CD14-positive monocyte (primary cell): ENCODE data around the gene KIF16B. TPM values are rescaled to one million over a fixed set of nuclear protein-coding genes. Genes with fewer than 3 reads are reported as not detected.
A peak's percentile ranks its signal among the peaks of the same experiment; 100 is the strongest.

Source experiments
- DNase-seq, 3 donors: peaks; one replicate each; pipeline ENCODE4 v3.0.0-alpha.2; 2011 to 2022
- H2AFZ ChIP-seq: 2 replicates; pipeline ENCODE4 v1.6.0; 2012; ENCODE audit warnings: mild to moderate bottlenecking, low read depth, low read length, inconsistent platforms; ENCODE audit not compliant: insufficient read depth, poor library complexity, severe bottlenecking
- H3K27ac ChIP-seq, 2 donors: 1 replicate in 1 of 2; 2 replicates in 1 of 2; pipeline ENCODE4 v1.5.1; 2012 to 2013; ENCODE audit warnings: low read length in 2 of 2, control low read depth in 1 of 2, inconsistent platforms in 1 of 2, low read depth in 1 of 2, mild to moderate bottlenecking in 1 of 2
- H3K27me3 ChIP-seq, 2 donors: one replicate each; pipeline versions ENCODE4 v1.6.0 to v1.6.1; 2011 to 2013; ENCODE audit warnings: low read length in 2 of 2; ENCODE audit not compliant: control insufficient read depth in 2 of 2, insufficient read depth in 2 of 2
- H3K36me3 ChIP-seq, 2 donors: replicated peaks in 1 of 2; 1 replicate in 1 of 2; 2 replicates in 1 of 2; pipeline versions ENCODE4 v1.5.1 to v1.6.1; 2012 to 2013; ENCODE audit warnings: low read length in 2 of 2, control low read depth in 1 of 2, inconsistent platforms in 1 of 2, mild to moderate bottlenecking in 1 of 2; ENCODE audit not compliant: insufficient read depth in 2 of 2, control insufficient read depth in 1 of 2
- H3K4me1 ChIP-seq, 2 donors: 1 replicate in 1 of 2; 2 replicates in 1 of 2; pipeline versions ENCODE4 v1.5.1 to v1.6.1; 2012 to 2013; ENCODE audit warnings: low read length in 2 of 2, control low read depth in 1 of 2, inconsistent platforms in 1 of 2, mild to moderate bottlenecking in 1 of 2, moderate library complexity in 1 of 2; ENCODE audit not compliant: insufficient read depth in 2 of 2, control insufficient read depth in 1 of 2
- H3K4me2 ChIP-seq: replicated peaks from 2 replicates; pipeline ENCODE3; 2012; ENCODE audit warnings: low read length, moderate library complexity, mild to moderate bottlenecking; ENCODE audit not compliant: poor library complexity, severe bottlenecking; ENCODE audit errors: extremely low read depth
- H3K4me3 ChIP-seq, 3 experiments: fragments of 200-600 bp in 1 of 3; sonication (generic) in 1 of 3; replicated peaks in 1 of 3; 1 replicate in 2 of 3; 2 replicates in 1 of 3; pipeline ENCODE4 v1.5.1; 2011 to 2013; ENCODE audit warnings: low read length in 3 of 3, mild to moderate bottlenecking in 3 of 3, control low read depth in 2 of 3, low read depth in 2 of 3, inconsistent platforms in 1 of 3, moderate library complexity in 1 of 3
- H3K79me2 ChIP-seq: 2 replicates; pipeline ENCODE4 v1.6.0; 2012; ENCODE audit warnings: mild to moderate bottlenecking, control low read depth, inconsistent platforms, low read length, moderate library complexity; ENCODE audit not compliant: insufficient read depth
- H3K9ac ChIP-seq: 2 replicates; pipeline ENCODE4 v1.6.0; 2017; ENCODE audit warnings: low read length, mild to moderate bottlenecking; ENCODE audit not compliant: insufficient read depth, poor library complexity, severe bottlenecking
- H3K9me3 ChIP-seq, 2 donors: replicated peaks in 1 of 2; 1 replicate in 1 of 2; 2 replicates in 1 of 2; pipeline versions ENCODE4 v1.5.1 to v1.6.1; 2012 to 2013; ENCODE audit warnings: low read length in 2 of 2, control low read depth in 1 of 2; ENCODE audit not compliant: control insufficient read depth in 1 of 2, insufficient read depth in 1 of 2
- H4K20me1 ChIP-seq: 2 replicates; pipeline ENCODE4 v1.6.0; 2012; ENCODE audit warnings: mild to moderate bottlenecking, low read length, control low read depth, moderate library complexity; ENCODE audit not compliant: insufficient read depth
- H3K27ac Mint-ChIP-seq, 7 donors: one replicate each; pipeline ENCODE4 v1.8.0; 2020; ENCODE audit warnings: mild to moderate bottlenecking in 7 of 7, mixed read lengths in 7 of 7, moderate library complexity in 6 of 7, inconsistent platforms in 2 of 7
- H3K27me3 Mint-ChIP-seq, 3 donors: one replicate each; pipeline ENCODE4 v1.8.0; 2021 to 2022; ENCODE audit warnings: low read depth in 3 of 3, mild to moderate bottlenecking in 3 of 3, mixed read lengths in 3 of 3, moderate library complexity in 3 of 3, inconsistent platforms in 1 of 3
- H3K36me3 Mint-ChIP-seq, 2 donors: one replicate each; pipeline ENCODE4 v1.8.0; 2020; ENCODE audit warnings: mixed read lengths in 2 of 2, inconsistent platforms in 1 of 2, mild to moderate bottlenecking in 1 of 2
- H3K4me1 Mint-ChIP-seq: one replicate; pipeline ENCODE4 v1.8.0; 2020; ENCODE audit warnings: mild to moderate bottlenecking, mixed read lengths
- H3K4me3 Mint-ChIP-seq, 2 donors: one replicate each; pipeline ENCODE4 v1.8.0; 2020; ENCODE audit warnings: mild to moderate bottlenecking in 2 of 2, mixed read lengths in 2 of 2, moderate library complexity in 1 of 2
- H3K9me3 Mint-ChIP-seq, 7 donors: one replicate each; pipeline ENCODE4 v1.8.0; 2020 to 2022; ENCODE audit warnings: mixed read lengths in 7 of 7, mild to moderate bottlenecking in 6 of 7, moderate library complexity in 6 of 7, inconsistent platforms in 2 of 7
- CTCF ChIP-seq: fragments of 200-600 bp; IDR thresholded peaks from one replicate; pipeline ENCODE4 v1.8.0; 2022; ENCODE audit warnings: antibody characterized with exemption, mild to moderate bottlenecking
- WGBS: methylation state at CpG from one replicate; pipeline ENCODE4 v1.1.5; 2013; ENCODE audit warnings: missing lambda C conversion rate; ENCODE audit not compliant: insufficient coverage; 5-methylcytosine and 5-hydroxymethylcytosine counted together
- intact Hi-C, 2 donors: fragments of 100-400 bp; cut with micrococcal nuclease; formaldehyde crosslinking; loops; one replicate each; pipeline versions ENCODE4 v1.15.0 to v1.15.1; 2023
- polyA plus RNA-seq, 3 donors: library from polyadenylated mRNA; depleted of rRNA in 1 of 3; unstranded in 2 of 3; stranded (reverse) in 1 of 3; fragments of 300-500 nt in 2 of 3; fragments of >200 nt in 1 of 3; fragmentation: Illumina TruSeq in 2 of 3; gene quantifications; 1 replicate in 2 of 3; 2 replicates in 1 of 3; pipeline ENCODE4 v1.2.3, GENCODE V29; 2012 to 2021

Gene KIF16B
- polyA plus RNA-seq, 3 donors, result 0.89 to 2.9 (median 2.8) TPM

GRCh38 chr20:16551607-16552006, 21.6 kb downstream of the KIF16B start:
- H3K4me1 Mint-ChIP-seq, result peaks cover 13% of the 10 kb centered on the region
- Histone ChIP-seq H3K36me3 (no peaks in the 10 kb centered on the region), H3K27me3 (no peaks in the 10 kb centered on the region), H3K9me3 (peaks cover 0 to 13% of the 10 kb centered on the region in 2 donors), H3K79me2 (no peaks in the 10 kb centered on the region), H3K9ac (no peak overlapping the region), H4K20me1 (no peaks in the 10 kb centered on the region), H2AFZ (no peak overlapping the region), H3K27ac (peak overlapping the region in 1 of 2 donors; percentile 28), H3K4me3 (no peak overlapping the region), H3K4me2 (no peak overlapping the region), H3K4me1 (no peaks in the 10 kb centered on the region)
- H3K4me3 Mint-ChIP-seq, result no peak overlapping the region
- no peak for DNase-seq
- H3K27ac Mint-ChIP-seq, result peak overlapping the region in 1 of 7 donors; percentile 75
- WGBS, result 100% methylated on average over 2 of the region's 5 CpGs
- TF ChIP-seq CTCF, result no peak
- peaks cover 0 to 3% (median 1%) of the 10 kb centered on the region in 3 donors for H3K27me3 Mint-ChIP-seq
- intact Hi-C loops, result no loop called here
- peaks cover 0 to 12% (median 7%) of the 10 kb centered on the region in 7 donors for H3K9me3 Mint-ChIP-seq
- no peaks in the 10 kb centered on the region for H3K36me3 Mint-ChIP-seq

- peak overlapping the region in 2 of 7 donors; percentile 46 to 78 for H3K27ac Mint-ChIP-seq
- H3K4me1 Mint-ChIP-seq, result peaks cover 8% of the 10 kb centered on the region
- H3K9me3 ChIP-seq, result peaks cover 0 to 4% of the 10 kb centered on the region in 2 donors
- WGBS, result 100% methylated on average over 7 of the region's 12 CpGs
- no peak overlapping the region for H3K4me3 Mint-ChIP-seq
- no peak overlapping the region for H3K4me3 ChIP-seq
- no peak overlapping the region for H2AFZ ChIP-seq
- H3K27ac ChIP-seq, result no peak overlapping the region
- H3K36me3 ChIP-seq, result no peaks in the 10 kb centered on the region
- no peaks in the 10 kb centered on the region for H3K27me3 Mint-ChIP-seq
- DNase-seq, result no peak
- no peaks in the 10 kb centered on the region for H3K27me3 ChIP-seq
- no peak for TF ChIP-seq CTCF
- H3K36me3 Mint-ChIP-seq, result peaks cover 0 to 3% of the 10 kb centered on the region in 2 donors
- no peak overlapping the region for H3K4me2 ChIP-seq
- peaks cover 0 to 3% (median 0%) of the 10 kb centered on the region in 7 donors for H3K9me3 Mint-ChIP-seq
- no peaks in the 10 kb centered on the region for H3K79me2 ChIP-seq
- H4K20me1 ChIP-seq, result no peaks in the 10 kb centered on the region
- intact Hi-C loops, result no loop called here
- no peak overlapping the region for H3K9ac ChIP-seq
- no peaks in the 10 kb centered on the region for H3K4me1 ChIP-seq
These were observed 25.1 kb downstream of the KIF16B start for GRCh38 chr20:16548068-16548672.
